Neural progenitor cell (in vitro differentiated cells): ENCODE data around the gene LYPD6B. TPM values are rescaled to one million over a fixed set of nuclear protein-coding genes. Genes with fewer than 3 reads are reported as not detected.

Source experiments
- DNase-seq: peaks from one replicate; pipeline ENCODE4 v3.0.0-alpha.2; 2016; ENCODE audit warnings: low spot score
- H2AFZ ChIP-seq: fragments of 200-600 bp; sonication (generic); replicated peaks from 2 replicates; pipeline ENCODE4 v1.6.1; 2016; ENCODE audit warnings: antibody characterized with exemption
- H3F3A ChIP-seq: fragments of 200-600 bp; sonication (generic); 2 replicates; pipeline ENCODE4 v1.6.1; 2016; ENCODE audit warnings: antibody characterized with exemption, low read depth
- H3K27ac ChIP-seq: fragments of 200-600 bp; sonication (generic); 2 replicates; pipeline ENCODE4 v1.5.1; 2016; ENCODE audit warnings: mild to moderate bottlenecking
- H3K27me3 ChIP-seq: fragments of 200-600 bp; sonication (generic); 2 replicates; pipeline ENCODE4 v1.6.1; 2016; ENCODE audit warnings: mild to moderate bottlenecking, moderate library complexity
- H3K36me3 ChIP-seq: fragments of 200-600 bp; sonication (generic); 2 replicates; pipeline ENCODE4 v1.5.1; 2016
- H3K4me1 ChIP-seq: fragments of 200-600 bp; sonication (generic); 2 replicates; pipeline ENCODE4 v1.6.1; 2016; ENCODE audit warnings: mixed run types
- H3K4me2 ChIP-seq: fragments of 200-600 bp; sonication (generic); 2 replicates; pipeline ENCODE4 v1.6.1; 2016
- H3K4me3 ChIP-seq: fragments of 200-600 bp; sonication (generic); 2 replicates; pipeline ENCODE4 v1.5.1; 2016
- H3K79me2 ChIP-seq: fragments of 200-600 bp; sonication (generic); 2 replicates; pipeline ENCODE4 v1.6.1; 2016; ENCODE audit warnings: low read depth
- H3K9ac ChIP-seq: fragments of 200-600 bp; sonication (generic); 2 replicates; pipeline ENCODE4 v1.6.1; 2016
- H3K9me3 ChIP-seq: fragments of 200-600 bp; sonication (generic); 2 replicates; pipeline ENCODE4 v1.5.1; 2016; ENCODE audit warnings: low read depth
- H4K20me1 ChIP-seq: fragments of 200-600 bp; sonication (generic); 2 replicates; pipeline ENCODE4 v1.6.1; 2016; ENCODE audit warnings: low read depth
- H3K27ac Mint-ChIP-seq: 3 replicates; pipeline ENCODE4 v1.8.0; 2021; ENCODE audit warnings: mixed read lengths
- H3K27me3 Mint-ChIP-seq: 2 replicates; pipeline ENCODE4 v1.8.0; 2022; ENCODE audit warnings: low read depth, mild to moderate bottlenecking, inconsistent platforms, moderate library complexity, mixed read lengths; ENCODE audit not compliant: insufficient read depth
- H3K36me3 Mint-ChIP-seq: 3 replicates; pipeline ENCODE4 v1.8.0; 2021; ENCODE audit warnings: mixed read lengths
- H3K4me1 Mint-ChIP-seq: 3 replicates; pipeline ENCODE4 v1.8.0; 2021; ENCODE audit warnings: mixed read lengths
- H3K4me3 Mint-ChIP-seq: 3 replicates; pipeline ENCODE4 v1.8.0; 2021; ENCODE audit warnings: mild to moderate bottlenecking, moderate library complexity, mixed read lengths
- H3K9me3 Mint-ChIP-seq: 3 replicates; pipeline ENCODE4 v1.8.0; 2020; ENCODE audit warnings: mixed read lengths
- EZH2 ChIP-seq: fragments of 200-600 bp; sonication (generic); IDR thresholded peaks from 2 replicates; pipeline ENCODE4 v1.6.1; 2017; ENCODE audit warnings: antibody characterized with exemption, mild to moderate bottlenecking, moderate library complexity
- EZH2phosphoT487 ChIP-seq: fragments of 200-600 bp; sonication (generic); IDR thresholded peaks from 2 replicates; pipeline ENCODE4 v1.6.1; 2017; ENCODE audit warnings: antibody characterized with exemption
- total RNA-seq: library from RNA; depleted of rRNA; stranded (reverse); fragments of >200 nt; gene quantifications from 2 replicates; pipeline ENCODE4 v1.2.3, GENCODE V29; 2015; ENCODE audit warnings: low replicate concordance
- TF ChIP-seq, protein P1 (sequence below): fragments of 200-600 bp; sonication (generic); IDR thresholded peaks from 2 replicates; pipeline ENCODE4 v1.5.1; 2017; ENCODE audit warnings: antibody characterized with exemption, mild to moderate bottlenecking

LYPD6B gene
- total RNA-seq, 1 donor from 2014 or later = not detected

DNA sequence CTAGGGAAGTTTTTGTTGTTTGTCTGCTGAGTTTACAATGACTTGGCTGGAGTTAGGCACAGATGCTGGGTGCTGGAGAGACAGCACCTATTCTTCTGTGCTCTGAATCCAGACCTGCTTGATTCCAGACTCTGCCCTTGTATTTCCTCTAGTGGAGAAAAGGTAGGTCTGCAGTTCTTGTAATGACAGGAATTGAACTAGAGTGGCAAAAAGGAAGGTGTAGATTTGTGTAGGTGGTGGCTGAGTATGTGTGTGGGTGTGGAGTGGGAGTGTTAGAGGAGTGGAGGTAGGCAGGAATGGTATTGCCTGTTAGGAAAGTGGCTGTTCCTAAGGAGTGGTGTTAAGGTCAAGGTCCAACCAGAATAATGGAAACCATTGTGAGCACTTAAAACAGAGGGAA is 220.0 kb downstream of the LYPD6B start:
- Histone ChIP-seq H3K79me2 (no peaks in the 10 kb centered on the region), H3K4me2 (no peak overlapping the region), H3K9me3 (no peaks in the 10 kb centered on the region), H4K20me1 (no peaks in the 10 kb centered on the region), H3K27me3 (no peaks in the 10 kb centered on the region), H2AFZ (no peak overlapping the region), H3K36me3 (no peaks in the 10 kb centered on the region), H3F3A (no peaks in the 10 kb centered on the region), H3K4me1 (peaks cover 18% of the 10 kb centered on the region), H3K4me3 (no peak overlapping the region), H3K9ac (no peak overlapping the region), H3K27ac (no peak overlapping the region)
- Mint-ChIP-seq H3K36me3 (no peaks in the 10 kb centered on the region), H3K27ac (no peak overlapping the region), H3K9me3 (peaks cover 24% of the 10 kb centered on the region), H3K4me1 (peaks cover 31% of the 10 kb centered on the region), H3K4me3 (no peak overlapping the region), H3K27me3 (peaks cover 5% of the 10 kb centered on the region)
- DNase-seq = no peak
- TF ChIP-seq, protein P1, sequence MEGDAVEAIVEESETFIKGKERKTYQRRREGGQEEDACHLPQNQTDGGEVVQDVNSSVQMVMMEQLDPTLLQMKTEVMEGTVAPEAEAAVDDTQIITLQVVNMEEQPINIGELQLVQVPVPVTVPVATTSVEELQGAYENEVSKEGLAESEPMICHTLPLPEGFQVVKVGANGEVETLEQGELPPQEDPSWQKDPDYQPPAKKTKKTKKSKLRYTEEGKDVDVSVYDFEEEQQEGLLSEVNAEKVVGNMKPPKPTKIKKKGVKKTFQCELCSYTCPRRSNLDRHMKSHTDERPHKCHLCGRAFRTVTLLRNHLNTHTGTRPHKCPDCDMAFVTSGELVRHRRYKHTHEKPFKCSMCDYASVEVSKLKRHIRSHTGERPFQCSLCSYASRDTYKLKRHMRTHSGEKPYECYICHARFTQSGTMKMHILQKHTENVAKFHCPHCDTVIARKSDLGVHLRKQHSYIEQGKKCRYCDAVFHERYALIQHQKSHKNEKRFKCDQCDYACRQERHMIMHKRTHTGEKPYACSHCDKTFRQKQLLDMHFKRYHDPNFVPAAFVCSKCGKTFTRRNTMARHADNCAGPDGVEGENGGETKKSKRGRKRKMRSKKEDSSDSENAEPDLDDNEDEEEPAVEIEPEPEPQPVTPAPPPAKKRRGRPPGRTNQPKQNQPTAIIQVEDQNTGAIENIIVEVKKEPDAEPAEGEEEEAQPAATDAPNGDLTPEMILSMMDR = peak; percentile 14
- no peak for TF ChIP-seq EZH2phosphoT487

DNA sequence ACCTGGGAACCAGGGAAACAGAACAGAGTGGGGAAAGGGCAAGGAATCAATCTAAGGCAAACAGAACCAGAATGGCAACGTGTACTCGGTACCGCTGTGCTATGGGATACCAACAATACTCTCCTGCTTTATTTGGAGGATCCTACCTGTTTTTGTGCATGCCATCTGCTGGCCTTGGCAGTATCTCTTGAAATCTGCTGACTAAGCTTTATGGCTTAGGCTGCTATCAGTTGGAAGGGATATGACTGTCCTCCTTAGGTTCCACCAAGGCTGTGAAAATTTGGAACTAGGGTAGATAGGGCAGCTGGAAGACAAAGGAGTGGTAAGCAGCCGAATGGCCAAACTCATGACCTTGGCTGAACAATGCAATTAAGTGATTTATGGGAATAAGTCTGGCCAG is 220.6 kb downstream of the LYPD6B start:
- H3K27me3 ChIP-seq = no peaks in the 10 kb centered on the region
- no peak overlapping the region for H3K27ac Mint-ChIP-seq

DNA sequence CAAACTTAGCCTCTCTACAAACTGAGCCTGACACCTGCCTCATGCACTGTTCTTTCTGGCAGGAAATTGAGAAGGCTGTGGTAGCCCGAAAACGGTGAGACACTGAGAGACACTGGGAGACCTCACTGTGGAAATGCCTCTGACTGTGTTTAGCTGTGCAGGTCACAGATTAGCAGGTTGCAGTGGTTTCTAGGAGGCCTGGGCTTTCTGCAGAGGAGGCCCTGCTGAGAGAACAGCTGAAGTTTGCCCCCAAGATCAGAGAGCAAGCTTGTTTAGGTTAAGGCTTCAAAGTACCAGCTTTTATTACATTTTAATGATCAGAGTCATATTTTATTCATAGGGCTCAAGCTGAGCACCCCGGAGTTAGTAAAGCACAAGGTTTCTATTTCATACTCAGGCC is 223.2 kb downstream of the LYPD6B start:
- no peak for DNase-seq
- no peaks in the 10 kb centered on the region for H3K36me3 Mint-ChIP-seq
- TF ChIP-seq, protein P1 = no peak
- TF ChIP-seq EZH2 (no peak), EZH2phosphoT487 (no peak)

More for the DNA sequence above, 220.6 kb downstream of the LYPD6B start:
- no peaks in the 10 kb centered on the region for H3K79me2 ChIP-seq
- no peak overlapping the region for H3K4me3 ChIP-seq
- peaks cover 31% of the 10 kb centered on the region for H3K4me1 Mint-ChIP-seq
- no peak overlapping the region for H3K4me2 ChIP-seq
- H3K9me3 Mint-ChIP-seq = peaks cover 18% of the 10 kb centered on the region
- H3K9ac ChIP-seq = no peak overlapping the region
- no peaks in the 10 kb centered on the region for H3K9me3 ChIP-seq
- no peak for TF ChIP-seq EZH2
- TF ChIP-seq, protein P1 = no peak
- no peak for TF ChIP-seq EZH2phosphoT487
- H2AFZ ChIP-seq = no peak overlapping the region
- DNase-seq = no peak
- H3K36me3 Mint-ChIP-seq = no peaks in the 10 kb centered on the region
- H3F3A ChIP-seq = no peaks in the 10 kb centered on the region
- H3K4me3 Mint-ChIP-seq = no peak overlapping the region
- peaks cover 18% of the 10 kb centered on the region for H3K4me1 ChIP-seq
- no peaks in the 10 kb centered on the region for H4K20me1 ChIP-seq
- peaks cover 5% of the 10 kb centered on the region for H3K27me3 Mint-ChIP-seq
- H3K27ac ChIP-seq = no peak overlapping the region
- no peaks in the 10 kb centered on the region for H3K36me3 ChIP-seq

More for the DNA sequence above, 223.2 kb downstream of the LYPD6B start:
- Histone ChIP-seq H3K4me1 (peaks cover 18% of the 10 kb centered on the region), H3K4me3 (no peak overlapping the region), H3K4me2 (no peak overlapping the region), H3F3A (no peaks in the 10 kb centered on the region), H2AFZ (peak overlapping the region; percentile 79), H3K27me3 (no peaks in the 10 kb centered on the region), H4K20me1 (no peaks in the 10 kb centered on the region), H3K79me2 (no peaks in the 10 kb centered on the region), H3K27ac (no peak overlapping the region), H3K36me3 (no peaks in the 10 kb centered on the region), H3K9me3 (no peaks in the 10 kb centered on the region), H3K9ac (no peak overlapping the region)
- peaks cover 3% of the 10 kb centered on the region for H3K9me3 Mint-ChIP-seq
- H3K27ac Mint-ChIP-seq = peak overlapping the region; percentile 2
- H3K27me3 Mint-ChIP-seq = peaks cover 5% of the 10 kb centered on the region
- peaks cover 31% of the 10 kb centered on the region for H3K4me1 Mint-ChIP-seq
- H3K4me3 Mint-ChIP-seq = no peak overlapping the region

Other genes with a start within 250 kb of the LYPD6B start
- 53.0 and 63.1 TPM in 2 replicates for gene KIF5C, start 163.5 kb upstream of the LYPD6B start, total RNA-seq